Measurements from ENCODE around the gene LDLRAD4.

LDLRAD4 gene

DNA sequence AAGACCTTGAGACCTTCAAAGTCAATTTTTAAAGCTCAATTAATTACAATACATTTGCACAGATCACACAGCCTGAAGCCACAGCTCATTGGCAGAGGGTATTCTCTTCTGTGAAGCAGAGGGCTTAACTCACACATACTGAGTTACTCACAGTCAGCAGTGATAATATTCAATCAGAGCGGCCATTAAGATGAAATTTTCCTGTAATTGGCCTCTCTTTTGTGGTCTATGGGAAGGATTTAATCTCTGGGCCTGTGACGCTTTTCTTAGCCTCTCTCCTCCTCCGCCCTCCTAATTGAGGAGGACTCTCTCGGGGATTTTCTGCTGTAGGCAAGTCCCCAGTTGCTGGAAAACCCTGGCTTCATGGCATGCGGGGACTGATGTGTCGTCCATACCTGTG is 12.3 kb upstream of the LDLRAD4 start:
- peak; percentile 15 for DNase-seq

DNA sequence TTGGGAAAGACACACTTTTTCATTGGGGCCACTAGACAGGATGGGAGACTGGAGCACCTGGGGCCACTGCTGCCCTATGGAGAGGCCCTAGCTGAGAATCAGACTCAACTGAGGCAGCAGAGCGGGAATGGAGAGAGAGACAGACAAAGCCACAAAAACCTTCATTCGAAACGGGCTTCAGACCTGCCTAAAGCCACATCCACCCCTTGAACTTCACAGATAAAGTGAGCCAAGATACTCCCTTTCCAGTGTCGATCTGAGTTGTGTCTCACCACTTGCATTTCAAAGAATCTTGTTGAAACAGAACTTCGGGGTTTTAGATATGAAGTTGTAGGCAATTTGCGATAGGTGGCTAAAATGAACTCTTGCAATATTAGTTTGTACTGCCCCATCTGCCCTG is 11.3 kb upstream of the LDLRAD4 start:
- no peak for DNase-seq

DNA sequence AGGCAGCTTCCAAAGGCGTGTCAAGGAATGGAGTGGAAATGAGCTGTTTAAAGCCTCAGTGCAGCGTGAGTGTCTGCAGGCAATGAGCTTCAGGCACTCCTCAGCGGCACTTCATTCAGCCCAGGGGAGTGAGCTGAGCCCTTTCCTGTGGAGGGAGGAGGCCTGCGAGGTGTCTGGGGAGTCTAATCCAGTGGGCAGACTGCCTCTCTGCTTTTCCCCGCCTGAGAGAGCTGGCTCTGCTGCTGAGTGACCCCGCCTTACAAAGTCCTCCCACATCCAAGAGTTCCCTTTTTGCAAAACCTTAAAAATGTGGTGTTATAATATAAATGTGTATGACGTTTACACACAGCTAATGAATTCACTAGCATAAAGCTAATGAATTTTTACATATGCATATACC is 7.0 kb upstream of the LDLRAD4 start:
- no peak for DNase-seq

DNA sequence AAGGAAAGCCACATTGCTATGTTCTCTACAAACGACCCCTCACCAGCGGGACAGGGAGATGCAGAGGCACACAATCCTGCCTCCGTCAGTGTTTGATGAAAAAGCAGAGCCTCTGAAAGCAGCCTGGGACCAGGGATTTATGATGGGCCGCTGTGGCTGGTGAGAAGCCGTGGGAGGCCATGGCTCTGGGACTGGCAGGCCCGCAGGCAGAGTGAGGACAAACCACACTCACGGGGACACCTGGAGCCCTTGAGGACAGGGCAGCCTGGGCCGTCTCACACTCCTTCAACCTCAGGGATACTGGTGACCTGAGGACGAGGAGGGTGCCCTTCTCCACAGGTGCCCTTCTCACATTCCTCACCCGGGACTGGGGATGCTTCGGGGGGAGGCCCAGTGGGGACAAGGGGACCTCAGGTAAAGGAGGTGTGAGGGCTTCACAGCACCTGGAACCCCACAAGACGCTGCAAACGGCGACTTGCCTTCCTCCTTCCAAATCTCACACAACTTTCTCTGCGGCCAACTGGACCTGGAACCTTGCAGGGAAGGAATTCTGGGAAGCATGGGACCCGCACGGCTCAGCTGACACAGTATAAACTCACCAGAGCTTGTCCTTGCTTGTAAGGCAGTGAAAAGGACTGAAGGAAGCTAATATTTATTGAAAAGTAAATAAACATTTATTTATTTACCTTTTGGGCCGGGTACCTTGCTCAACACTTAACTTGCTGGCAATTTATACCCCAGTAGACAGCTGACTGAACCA is 5.3 kb upstream of the LDLRAD4 start:
- DNase-seq: no peak

DNA sequence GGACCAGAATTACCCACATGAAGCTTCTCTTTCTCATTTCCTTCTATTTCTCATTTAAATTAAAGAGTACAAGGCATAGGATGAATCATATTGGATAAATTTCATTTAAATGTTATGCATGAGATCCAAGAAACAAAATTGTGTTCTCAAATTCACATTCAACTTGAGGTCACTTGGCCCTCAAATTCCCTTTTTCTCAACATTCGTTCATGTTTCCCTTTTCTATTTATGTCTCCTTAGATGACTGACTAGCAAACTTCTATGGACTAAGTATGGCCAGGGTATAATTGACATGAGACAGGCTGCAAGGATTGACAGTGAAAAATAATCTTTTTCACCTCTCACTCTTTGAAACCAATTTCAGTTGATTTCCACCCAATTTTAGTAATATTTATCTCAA is 4.0 kb upstream of the LDLRAD4 start:
- DNase-seq: no peak

DNA sequence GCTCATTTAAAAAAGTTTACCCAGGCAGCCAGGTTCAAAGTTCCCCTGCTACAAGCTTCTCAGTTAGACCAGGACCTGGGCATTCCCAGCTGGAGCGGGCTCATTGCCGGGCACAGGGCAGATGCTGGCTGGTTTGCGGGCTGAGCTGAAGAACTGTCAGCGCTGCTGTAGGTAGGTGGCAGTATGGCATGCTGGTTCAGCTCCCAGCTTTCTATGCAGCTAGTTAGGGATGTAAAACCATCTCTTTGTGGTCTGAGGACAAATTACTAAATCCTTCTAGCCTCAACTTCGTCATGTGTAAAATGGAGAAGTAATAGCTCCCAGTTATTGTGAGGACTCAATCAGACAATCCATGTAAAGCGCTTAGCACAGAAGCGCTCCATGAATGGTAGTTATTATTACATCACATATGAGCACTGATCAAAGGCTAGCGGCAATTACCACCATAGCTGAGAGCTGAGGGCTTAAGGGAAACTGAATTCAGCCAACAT is 2.4 kb upstream of the LDLRAD4 start:
- DNase-seq: peak; percentile 87

DNA sequence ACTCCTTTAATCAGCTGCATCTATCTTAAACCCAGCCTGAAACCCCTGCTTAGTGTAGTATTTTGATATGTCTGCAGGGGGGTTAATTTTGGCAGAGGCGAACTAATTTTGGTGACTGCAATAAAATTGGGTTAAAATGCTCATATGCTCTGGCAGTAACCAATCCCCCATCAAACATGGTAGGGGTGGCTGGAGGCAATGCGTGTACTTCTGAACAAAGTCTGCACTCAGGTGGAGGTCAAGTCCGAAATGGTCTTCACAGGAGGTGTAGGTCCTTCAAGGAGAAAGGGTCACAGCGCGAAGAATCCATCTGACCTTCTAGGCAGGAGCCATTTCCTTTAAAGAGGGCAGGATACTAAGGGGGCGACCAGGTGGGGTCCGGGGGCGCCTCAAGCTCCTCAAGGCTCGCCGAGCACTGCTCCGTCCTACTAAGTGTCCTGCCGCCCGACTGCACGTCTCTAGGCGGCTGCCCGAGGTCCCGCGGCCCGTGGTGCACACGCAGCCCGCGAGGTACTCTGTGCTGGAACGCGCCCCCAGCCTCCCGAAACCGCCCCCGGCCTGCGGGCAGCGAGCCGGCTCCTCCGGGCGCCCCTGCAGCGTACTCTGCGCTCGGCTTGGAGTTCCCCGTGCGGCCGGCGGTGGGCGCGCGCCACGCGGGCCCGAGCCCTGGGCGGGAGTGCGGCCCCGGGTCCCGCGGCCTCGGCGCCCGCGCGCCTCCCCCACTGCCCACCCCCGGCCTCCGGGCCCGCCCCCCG is 1.7 kb upstream of the LDLRAD4 start:
- DNase-seq: peak; percentile 83

DNA sequence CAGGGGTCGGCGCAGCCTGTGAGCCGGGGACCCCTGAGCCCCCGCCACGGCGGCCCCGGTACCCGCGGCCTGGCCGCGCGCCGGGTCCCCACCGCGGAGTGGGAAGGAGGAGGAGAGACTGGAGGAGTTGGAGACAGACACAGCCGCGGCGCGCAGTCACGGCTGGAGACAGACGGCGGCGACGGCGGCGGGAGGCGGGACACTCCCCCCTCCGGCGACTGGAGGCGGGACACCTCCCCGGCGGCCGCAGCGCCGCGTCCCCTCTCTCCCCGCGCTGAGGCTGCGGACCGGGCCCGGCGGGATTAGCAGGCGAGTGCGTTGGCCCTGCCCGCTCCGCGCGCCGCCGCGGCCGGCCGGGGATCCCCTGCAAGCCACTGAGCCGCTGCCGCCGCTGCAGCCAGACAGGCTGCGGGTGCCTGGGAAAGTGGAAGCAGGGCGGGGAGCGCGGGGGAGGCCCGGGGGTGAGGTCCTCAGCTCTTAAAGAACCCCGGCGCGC is 1.0 kb upstream of the LDLRAD4 start:
- DNase-seq: peak; percentile 81

DNA sequence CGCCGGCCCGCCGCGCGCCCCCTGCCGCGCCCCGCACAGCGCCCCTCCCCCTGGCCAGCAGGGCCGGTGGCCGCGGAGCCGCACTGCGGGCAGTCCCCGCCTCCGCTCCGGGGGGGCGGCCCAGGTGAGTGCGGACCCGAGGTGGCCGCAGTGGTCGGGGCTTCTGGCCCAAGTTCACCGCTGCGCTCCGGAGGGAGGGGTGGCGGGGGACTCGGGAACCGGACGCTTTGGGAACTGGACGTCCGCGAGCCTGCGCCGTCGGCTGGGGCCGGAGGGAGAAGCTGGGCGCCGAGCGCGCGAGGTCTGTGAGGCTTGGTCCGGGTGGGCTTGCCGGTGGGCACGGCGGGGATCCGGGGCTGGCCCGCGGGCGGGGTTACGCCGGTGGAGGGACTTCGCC is 591 bp upstream of the LDLRAD4 start:
- peak; percentile 76 for DNase-seq

DNA sequence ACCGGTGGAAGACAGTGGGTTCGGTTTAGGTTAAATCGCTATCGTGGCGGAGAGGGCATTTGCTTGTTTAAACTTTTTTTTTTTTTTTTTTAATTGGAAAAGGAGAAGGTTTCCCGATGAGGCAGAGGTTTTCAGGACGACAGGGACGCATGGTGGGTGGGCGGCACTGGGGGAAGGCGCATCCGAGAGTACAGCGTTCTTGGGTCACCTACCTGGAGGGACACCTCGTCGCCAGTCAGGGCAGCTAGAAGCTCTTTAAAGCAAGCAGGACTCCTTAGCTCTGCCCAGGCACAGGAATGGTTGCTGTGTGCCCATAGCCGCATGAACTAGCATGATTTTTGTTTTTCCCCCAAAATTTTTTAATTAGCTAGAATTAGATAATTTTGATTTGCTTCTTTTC is 437 bp downstream of the LDLRAD4 start:
- DNase-seq: no peak

DNA sequence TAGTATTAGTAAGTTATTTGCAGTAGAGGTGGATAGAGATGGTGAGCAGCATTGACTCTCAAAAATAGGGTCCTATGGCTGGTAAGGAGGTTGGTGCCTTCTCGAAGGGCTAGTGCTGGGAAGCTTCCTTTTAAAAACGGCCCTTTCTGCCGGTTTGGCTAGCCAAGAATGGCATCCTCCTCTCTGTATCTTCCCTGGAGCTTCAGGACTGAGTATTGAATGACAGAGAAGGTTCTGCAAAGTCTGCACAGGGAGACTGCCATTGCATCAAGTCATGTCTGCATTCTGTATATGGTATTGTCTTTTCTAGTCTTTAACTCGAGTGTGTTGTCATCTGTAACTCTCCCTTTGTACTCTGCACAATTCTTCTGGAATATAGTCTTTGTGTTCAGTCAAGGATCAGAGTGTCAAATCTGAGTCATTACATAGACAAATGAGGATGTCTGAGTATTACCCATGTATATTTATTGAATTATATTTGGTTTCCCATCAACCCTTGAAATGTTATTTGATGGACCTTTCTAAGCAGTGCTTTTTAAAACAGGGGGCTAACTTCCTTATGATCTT is 1.1 kb downstream of the LDLRAD4 start:
- DNase-seq: no peak

DNA sequence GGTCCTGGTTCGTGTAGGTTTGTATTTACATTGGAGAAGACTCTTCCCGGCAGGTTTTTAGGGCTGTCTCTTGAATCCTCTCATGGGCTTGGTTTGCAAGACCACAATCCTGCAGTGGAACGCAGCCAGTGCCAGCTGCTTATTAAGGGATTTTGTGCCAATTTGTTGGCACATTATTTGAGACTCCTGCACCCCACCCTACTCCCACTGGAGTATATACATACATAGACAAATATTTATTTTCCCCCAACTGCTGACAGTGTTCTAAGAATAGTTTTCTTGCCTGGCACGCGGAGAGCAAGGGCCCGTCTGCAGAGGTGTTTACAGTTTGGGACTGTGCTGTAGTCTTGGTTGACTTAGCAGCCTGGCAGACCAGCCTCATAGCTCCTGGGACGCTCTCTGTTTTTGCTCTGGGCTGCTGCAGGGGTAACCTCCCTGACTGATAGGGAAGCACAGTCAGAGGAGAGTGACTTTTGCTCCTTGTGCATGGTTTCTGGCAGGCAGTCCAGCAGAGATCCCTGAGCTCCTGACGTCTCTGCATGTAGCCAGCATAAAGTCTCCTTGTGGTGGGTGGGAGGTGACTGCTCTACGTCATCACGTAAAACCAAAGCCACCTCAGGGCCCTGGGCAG is 1.9 kb downstream of the LDLRAD4 start:
- no peak for DNase-seq

DNA sequence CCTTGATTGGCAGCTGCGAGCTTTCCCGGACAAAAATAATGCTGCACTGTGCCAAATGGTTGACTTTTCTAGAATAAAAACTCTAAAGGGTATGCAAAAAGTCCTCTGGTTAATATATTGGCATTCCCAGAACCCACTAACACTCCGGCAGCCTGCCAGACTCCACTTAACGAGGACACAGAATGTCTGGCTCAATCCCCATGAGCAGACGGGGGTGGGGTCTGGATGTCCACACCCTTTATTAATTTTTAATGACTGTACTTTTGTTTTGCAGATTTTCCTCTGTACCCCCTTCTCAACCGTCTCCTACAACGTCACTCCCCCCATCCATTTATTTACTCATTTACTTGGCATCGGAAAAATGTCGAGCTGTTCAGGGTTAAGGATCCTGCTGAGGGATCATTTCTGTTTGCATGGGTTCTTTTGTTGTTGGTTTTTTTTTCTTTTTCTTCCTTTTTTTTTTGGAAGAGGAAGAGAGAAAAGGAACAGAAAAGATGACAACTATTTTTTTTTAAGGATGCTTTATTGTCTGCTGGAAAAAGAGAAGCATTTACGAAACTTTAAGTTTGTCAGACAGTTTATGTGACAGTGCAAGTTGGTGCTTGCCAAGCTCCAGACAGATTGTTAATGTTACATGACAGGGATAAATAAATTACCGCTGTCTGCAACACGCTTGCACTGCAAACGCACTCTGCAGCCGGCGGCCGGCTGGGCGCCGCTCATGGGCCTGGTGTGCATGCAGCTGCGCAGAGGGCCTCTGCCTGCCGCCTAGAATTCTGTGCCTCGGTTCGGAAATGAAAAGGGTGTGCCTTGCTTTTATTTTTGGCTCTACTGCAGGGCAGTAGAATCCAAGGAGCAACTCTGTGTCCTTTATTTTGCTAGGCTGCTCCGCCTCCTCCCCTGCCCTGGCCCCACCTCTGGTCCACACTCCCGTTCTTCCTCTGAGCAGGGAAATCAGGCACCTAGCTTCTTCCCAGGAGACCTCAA is 3.6 kb downstream of the LDLRAD4 start:
- peak; percentile 84 for DNase-seq

DNA sequence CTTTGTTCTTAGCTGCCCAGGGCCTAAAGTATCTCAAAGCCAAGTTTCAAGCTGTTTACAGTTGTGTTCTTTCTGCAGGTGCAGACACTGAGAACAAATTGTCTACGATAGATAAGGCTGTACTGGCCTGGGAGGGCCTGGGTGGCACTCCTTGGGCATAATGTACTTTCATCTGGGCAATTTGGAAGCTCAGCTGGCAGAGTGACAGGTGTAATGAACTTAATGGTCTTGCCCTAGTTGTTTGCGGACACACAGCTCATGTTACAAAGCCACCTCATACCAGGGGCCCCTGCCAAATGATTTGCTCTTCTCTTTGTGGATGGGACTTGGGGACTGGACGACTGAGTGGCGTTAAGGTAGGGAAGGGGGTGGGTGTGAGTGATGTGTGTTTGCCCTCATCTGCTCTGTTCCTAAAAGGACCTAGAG is 4.3 kb downstream of the LDLRAD4 start:
- no peak for DNase-seq

DNA sequence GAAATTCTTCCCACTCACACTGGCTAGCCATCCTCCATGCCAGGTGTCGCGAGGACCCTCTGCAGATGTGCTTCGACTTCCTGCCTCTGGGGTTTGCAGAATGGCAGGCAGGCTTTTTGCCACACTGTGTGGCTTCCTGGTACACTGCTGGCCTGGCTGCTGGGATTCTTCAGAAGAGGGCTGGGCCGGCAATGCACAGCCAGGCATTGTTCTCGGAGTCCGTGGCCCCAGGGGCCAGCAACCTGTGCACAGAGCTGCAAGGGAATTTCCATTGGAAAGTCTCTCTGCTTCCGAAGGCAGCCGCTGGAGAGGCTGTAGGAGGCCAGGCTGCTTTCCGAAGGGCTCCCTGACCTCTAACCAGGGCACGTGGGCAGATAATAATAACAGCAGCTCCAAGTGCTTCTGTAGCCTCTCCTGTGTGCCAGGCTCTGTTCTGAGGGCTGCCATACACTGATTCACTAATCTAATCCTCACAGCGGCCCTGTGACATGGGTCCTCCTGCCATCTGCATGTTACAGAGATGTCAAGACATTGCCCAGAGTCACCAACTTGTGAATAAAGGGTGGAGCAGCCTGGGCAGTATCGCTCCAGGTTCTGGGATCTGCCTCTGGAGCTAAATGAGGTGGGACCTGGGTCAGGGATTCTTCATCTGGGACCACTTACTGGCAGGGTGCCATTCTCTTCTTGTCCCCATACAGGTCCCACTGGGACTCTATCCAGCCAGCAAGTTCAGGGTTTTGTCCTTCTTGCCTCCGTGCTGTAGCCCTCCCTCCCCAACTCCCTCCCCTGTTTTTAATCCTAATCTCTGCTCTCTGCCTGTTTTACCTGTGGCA is 5.0 kb downstream of the LDLRAD4 start:
- no peak for DNase-seq

DNA sequence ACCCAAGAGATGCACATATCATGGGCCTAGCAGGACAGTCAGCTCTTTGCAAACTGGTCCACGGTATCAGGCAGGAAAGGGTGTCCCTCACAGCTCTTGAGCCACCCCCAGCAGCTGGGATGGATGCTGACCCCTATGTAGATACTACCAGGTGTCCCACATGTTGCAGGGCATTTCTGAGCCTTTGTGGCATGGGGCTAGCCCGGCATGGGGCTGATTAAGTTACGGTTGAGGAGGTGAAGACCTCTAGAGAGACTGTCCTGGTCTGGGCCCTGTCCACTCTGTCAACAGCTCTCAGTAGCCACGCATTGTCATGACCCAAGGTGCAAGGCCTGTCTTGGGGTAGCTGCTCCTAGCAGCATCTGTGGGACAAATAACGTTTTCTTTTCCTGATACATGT is 6.7 kb downstream of the LDLRAD4 start:
- DNase-seq: no peak

DNA sequence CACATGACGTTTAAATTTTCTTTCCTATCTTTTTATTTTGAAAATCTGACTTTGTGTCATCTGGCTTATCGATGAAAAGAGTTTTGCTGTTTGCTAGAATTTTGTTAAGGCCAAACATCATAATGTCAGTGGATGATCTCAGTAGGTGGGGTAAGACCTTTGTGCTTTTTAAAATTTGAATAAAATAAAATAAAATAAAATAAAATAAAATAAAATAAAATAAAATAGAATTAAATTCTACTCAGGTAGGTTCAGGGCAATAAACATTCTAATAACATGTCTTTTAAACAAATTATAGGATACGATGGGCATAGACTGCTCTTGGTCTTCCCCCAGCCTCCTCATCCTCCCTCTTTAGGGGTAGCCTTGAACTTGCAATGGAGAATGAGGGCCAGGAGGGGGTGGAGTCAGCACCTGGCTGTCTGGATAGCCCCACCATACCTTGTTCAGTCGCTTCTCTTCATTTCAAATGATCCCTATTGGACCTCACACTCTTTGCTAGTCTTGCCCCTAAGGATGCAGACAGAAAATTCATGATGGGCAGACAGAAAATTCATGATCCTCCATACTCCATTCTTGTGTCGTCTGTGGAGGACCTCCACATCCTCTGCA is 8.1 kb downstream of the LDLRAD4 start:
- no peak for DNase-seq

DNA sequence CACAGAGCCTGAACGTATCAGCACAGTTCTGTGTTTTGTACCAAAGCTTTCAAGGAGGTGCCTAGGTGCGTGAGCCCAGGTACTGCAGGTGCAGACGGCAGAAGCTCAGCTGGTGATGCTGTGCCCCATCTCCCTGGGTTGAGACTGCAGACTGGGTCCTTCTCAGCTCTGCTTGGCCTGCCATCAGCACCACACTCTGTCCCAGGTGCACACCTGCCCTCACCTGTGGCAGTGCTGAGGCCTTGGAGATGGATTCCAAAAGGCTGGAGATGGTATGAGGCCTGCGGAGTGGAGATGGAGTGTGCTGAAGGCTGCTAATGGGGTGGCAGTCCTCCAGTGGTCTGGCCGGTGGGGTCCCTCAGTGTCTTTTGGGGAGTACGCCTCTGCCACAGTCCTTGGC is 9.3 kb downstream of the LDLRAD4 start:
- DNase-seq: no peak

DNA sequence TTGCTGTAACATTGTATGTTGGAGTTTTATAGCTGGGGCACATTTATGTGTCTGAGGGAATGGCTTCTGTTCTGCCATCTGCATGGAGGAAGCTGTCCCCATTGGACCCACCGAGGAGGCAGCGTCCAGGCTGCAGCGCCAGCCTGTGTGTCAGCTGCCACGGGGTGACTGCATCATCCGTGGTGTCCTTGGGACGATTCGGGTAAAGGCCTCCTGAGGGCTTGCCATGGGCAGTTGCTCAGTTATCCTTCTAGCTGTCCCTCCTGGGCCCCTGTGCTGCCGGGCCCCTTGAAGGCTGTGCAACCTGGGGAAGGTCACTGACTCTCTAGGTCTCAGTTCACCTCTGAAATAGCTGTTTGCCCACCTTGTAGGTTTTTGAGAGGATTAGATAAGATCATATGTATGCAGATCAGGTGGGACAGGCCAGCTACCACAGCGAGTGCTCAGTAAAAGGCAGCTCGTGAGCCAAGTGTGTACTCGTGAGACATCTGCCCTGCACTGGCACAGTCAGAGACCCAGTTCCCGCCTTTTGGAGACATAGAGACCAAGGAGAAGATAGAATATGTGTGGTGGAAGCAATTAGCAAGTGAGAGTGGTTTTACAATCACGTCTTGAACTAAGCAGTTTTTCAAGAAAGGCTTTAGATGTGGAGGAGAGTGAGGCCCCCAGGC is 10.6 kb downstream of the LDLRAD4 start:
- no peak for DNase-seq

DNA sequence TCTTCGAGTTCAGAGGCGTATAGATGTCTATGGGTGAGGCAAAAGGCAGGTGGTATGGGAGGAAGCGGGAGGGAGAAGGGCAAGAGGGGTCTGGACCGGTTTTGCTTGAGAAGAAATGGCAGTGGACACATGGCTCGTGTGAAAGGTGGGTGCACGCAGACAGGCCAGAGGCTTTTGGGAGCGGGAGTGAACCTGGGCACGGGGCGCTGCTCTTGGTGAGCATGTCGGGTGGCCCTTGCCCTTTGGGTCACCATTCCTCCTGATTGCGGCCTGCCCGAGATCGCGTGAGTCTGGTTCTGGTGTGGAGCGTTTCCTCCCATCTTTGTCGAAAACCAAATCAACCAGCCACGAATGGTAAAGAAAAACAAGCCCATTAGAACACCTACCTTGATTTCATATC is 12.6 kb downstream of the LDLRAD4 start:
- DNase-seq: no peak
